ENCODE measurements around the gene SPON1.

DNA sequence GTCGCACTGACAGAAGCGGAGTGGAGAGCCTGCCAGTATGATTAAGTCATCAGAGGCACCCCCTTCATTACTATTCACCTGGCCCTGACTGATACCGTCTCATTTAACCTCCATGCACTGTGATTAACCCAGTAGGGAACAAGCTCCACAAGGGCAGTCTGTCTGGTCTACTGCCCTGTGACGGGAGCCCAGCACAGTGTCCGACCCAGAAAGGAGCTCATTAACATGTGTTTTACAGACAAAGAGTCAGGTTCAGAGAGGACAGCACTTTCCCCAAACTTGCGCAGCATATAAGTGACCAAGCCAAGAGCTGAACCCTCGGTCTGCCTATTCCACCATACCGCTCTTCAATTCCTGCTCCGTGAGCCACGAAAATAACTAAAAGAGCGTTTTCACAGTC is 266.9 kb downstream of the SPON1 start:
- TF ChIP-seq, protein P1, sequence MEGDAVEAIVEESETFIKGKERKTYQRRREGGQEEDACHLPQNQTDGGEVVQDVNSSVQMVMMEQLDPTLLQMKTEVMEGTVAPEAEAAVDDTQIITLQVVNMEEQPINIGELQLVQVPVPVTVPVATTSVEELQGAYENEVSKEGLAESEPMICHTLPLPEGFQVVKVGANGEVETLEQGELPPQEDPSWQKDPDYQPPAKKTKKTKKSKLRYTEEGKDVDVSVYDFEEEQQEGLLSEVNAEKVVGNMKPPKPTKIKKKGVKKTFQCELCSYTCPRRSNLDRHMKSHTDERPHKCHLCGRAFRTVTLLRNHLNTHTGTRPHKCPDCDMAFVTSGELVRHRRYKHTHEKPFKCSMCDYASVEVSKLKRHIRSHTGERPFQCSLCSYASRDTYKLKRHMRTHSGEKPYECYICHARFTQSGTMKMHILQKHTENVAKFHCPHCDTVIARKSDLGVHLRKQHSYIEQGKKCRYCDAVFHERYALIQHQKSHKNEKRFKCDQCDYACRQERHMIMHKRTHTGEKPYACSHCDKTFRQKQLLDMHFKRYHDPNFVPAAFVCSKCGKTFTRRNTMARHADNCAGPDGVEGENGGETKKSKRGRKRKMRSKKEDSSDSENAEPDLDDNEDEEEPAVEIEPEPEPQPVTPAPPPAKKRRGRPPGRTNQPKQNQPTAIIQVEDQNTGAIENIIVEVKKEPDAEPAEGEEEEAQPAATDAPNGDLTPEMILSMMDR (IDR thresholded peaks at IDR 0.05) = no peak
- TF ChIP-seq EZH2 (IDR thresholded peaks at IDR 0.05; ENCODE audit: borderline replicate concordance, insufficient read depth, low read depth, low read length, poor library complexity, severe bottlenecking) = no peak

All from B cell (primary cell).